HPDE6-E6E7 (cell line): Measurements from ENCODE around the gene DENND6B.

Experiments used
- DNase-seq: peaks from one replicate; pipeline ENCODE4 v3.0.0; 2011; ENCODE audit warnings: missing footprints; ENCODE audit errors: extremely low spot score

DENND6B gene

GRCh38 chr22:50289151-50289941, 37.5 kb downstream of the DENND6B start:
- DNase-seq: no peak

- no peak for DNase-seq
These were observed 39.1 kb downstream of the DENND6B start for GRCh38 chr22:50287731-50288130.

- DNase-seq: no peak
These were observed 40.0 kb downstream of the DENND6B start for GRCh38 chr22:50286701-50287318.

- DNase-seq: no peak
These were observed 40.5 kb downstream of the DENND6B start for GRCh38 chr22:50286275-50286674.

- no peak for DNase-seq
These were observed 41.1 kb downstream of the DENND6B start for GRCh38 chr22:50285568-50286229.

- DNase-seq: no peak
These were observed 42.3 kb downstream of the DENND6B start for GRCh38 chr22:50284479-50284878.

- no peak for DNase-seq
These were observed 43.0 kb downstream of the DENND6B start for GRCh38 chr22:50283821-50284220.

- DNase-seq: peak; percentile 96
These were observed 44.3 kb downstream of the DENND6B start for GRCh38 chr22:50282361-50283155.

GRCh38 chr22:50281957-50282356, 44.9 kb downstream of the DENND6B start:
- no peak for DNase-seq

GRCh38 chr22:50281384-50281760, 45.4 kb downstream of the DENND6B start:
- DNase-seq: no peak

- DNase-seq: no peak
These were observed 46.0 kb downstream of the DENND6B start for GRCh38 chr22:50280708-50281383.

- DNase-seq: no peak
These were observed 46.6 kb downstream of the DENND6B start for GRCh38 chr22:50280022-50280707.

- no peak for DNase-seq
These were observed 47.7 kb downstream of the DENND6B start for GRCh38 chr22:50278956-50279619.

- no peak for DNase-seq
These were observed 48.4 kb downstream of the DENND6B start for GRCh38 chr22:50278461-50278860.

- DNase-seq: no peak
These were observed 49.1 kb downstream of the DENND6B start for GRCh38 chr22:50277761-50278160.

GRCh38 chr22:50276143-50276542, 50.7 kb downstream of the DENND6B start:
- no peak for DNase-seq

- DNase-seq: no peak
These were observed 51.4 kb downstream of the DENND6B start for GRCh38 chr22:50275181-50276055.

- no peak for DNase-seq
These were observed 52.0 kb downstream of the DENND6B start for GRCh38 chr22:50274771-50275170.

- DNase-seq: no peak
These were observed 52.5 kb downstream of the DENND6B start for GRCh38 chr22:50274311-50274710.
